Neural cell (in vitro differentiated cells): ENCODE data around the gene CCDC24. TPM values are rescaled to one million over a fixed set of nuclear protein-coding genes. Genes with fewer than 3 reads are reported as not detected.

Experiments
- H2AFZ ChIP-seq: fragments of 200-600, 300-800 bp; sonication (generic), shearing (Covaris generic); 2 replicates; pipeline ENCODE4 v1.6.0; 2014; ENCODE audit warnings: low read depth, mild to moderate bottlenecking, antibody characterized with exemption, low read length, moderate library complexity
- H3F3A ChIP-seq: fragments of 200-600 bp; shearing (Covaris generic); 2 replicates; pipeline ENCODE4 v1.6.1; 2016; ENCODE audit warnings: mild to moderate bottlenecking, moderate library complexity, mixed read lengths, antibody characterized with exemption, low read length; ENCODE audit not compliant: insufficient read depth, poor library complexity, severe bottlenecking
- H3K27ac ChIP-seq: fragments of 200-600, 300-800 bp; sonication (generic), shearing (Covaris generic); 2 replicates; pipeline ENCODE4 v1.5.1; 2014; ENCODE audit warnings: mild to moderate bottlenecking, low read length, moderate library complexity
- H3K27me3 ChIP-seq: fragments of 300-800, 200-600 bp; sonication (generic), shearing (Covaris generic); 2 replicates; pipeline ENCODE4 v1.6.0; 2014; ENCODE audit warnings: mild to moderate bottlenecking, low read depth, low read length, moderate library complexity; ENCODE audit not compliant: insufficient read depth
- H3K36me3 ChIP-seq: fragments of 300-800, 200-600 bp; sonication (generic), shearing (Covaris generic); 2 replicates; pipeline ENCODE4 v1.5.1; 2014; ENCODE audit warnings: mild to moderate bottlenecking, antibody characterized with exemption, low read length, moderate library complexity; ENCODE audit not compliant: insufficient read depth
- H3K4me2 ChIP-seq: fragments of 300-800, 200-600 bp; sonication (generic), shearing (Covaris generic); 2 replicates; pipeline ENCODE4 v1.6.0; 2014; ENCODE audit warnings: mild to moderate bottlenecking, low read length
- H3K4me3 ChIP-seq: fragments of 300-800, 200-600 bp; sonication (generic), shearing (Covaris generic); 2 replicates; pipeline ENCODE4 v1.5.1; 2014; ENCODE audit warnings: mild to moderate bottlenecking, low read length, moderate library complexity
- H3K79me2 ChIP-seq: fragments of 200-600 bp; shearing (Covaris generic); replicated peaks from 2 replicates; pipeline ENCODE4 v1.6.0; 2014; ENCODE audit warnings: mild to moderate bottlenecking, low read length, moderate library complexity; ENCODE audit not compliant: insufficient read depth
- H3K9ac ChIP-seq: fragments of 300-800, 200-600 bp; sonication (generic), shearing (Covaris generic); 2 replicates; pipeline ENCODE4 v1.6.1; 2016; ENCODE audit warnings: mild to moderate bottlenecking, low read length, mixed read lengths
- H3K9me2 ChIP-seq: fragments of 200-600 bp; shearing (Covaris generic); 2 replicates; pipeline ENCODE4 v1.6.1; 2016; ENCODE audit warnings: mild to moderate bottlenecking, low read length, mixed read lengths; ENCODE audit not compliant: insufficient read depth
- H3K9me3 ChIP-seq: fragments of 200-600, 300-800 bp; sonication (generic), shearing (Covaris generic); 2 replicates; pipeline ENCODE4 v1.6.1; 2016; ENCODE audit warnings: mild to moderate bottlenecking, mixed run types, low read length, moderate library complexity, mixed read lengths
- H4K20me1 ChIP-seq: fragments of 200-600 bp; shearing (Covaris generic); 2 replicates; pipeline ENCODE4 v1.6.1; 2016; ENCODE audit warnings: mild to moderate bottlenecking, mixed run types; ENCODE audit not compliant: insufficient read depth
- CTCF ChIP-seq: fragments of 450-650 bp; IDR thresholded peaks from 2 replicates; pipeline ENCODE4 v1.5.1; 2014; ENCODE audit warnings: antibody characterized with exemption, mild to moderate bottlenecking, moderate library complexity; ENCODE audit not compliant: poor library complexity, severe bottlenecking
- EP300 ChIP-seq: fragments of 450-650 bp; conservative IDR thresholded peaks from 2 replicates; pipeline ENCODE4 v1.6.1; 2014; ENCODE audit warnings: antibody characterized with exemption, mild to moderate bottlenecking, moderate library complexity; ENCODE audit not compliant: poor library complexity, severe bottlenecking
- EZH2 ChIP-seq: fragments of 200-600, 300-800 bp; shearing (Covaris generic), sonication (generic); IDR thresholded peaks from 2 replicates; pipeline ENCODE4 v1.6.1; 2014; ENCODE audit warnings: antibody characterized with exemption, low read length, borderline replicate concordance, mild to moderate bottlenecking; ENCODE audit not compliant: insufficient read depth, poor library complexity, severe bottlenecking
- MXI1 ChIP-seq: fragments of 450-650 bp; conservative IDR thresholded peaks from 2 replicates; pipeline ENCODE4 v1.6.1; 2014; ENCODE audit warnings: antibody characterized with exemption, mild to moderate bottlenecking; ENCODE audit not compliant: poor library complexity, severe bottlenecking
- POLR2AphosphoS5 ChIP-seq: IDR thresholded peaks from 2 replicates; pipeline ENCODE4 v1.6.1; 2012
- RAD21 ChIP-seq: fragments of 450-650 bp; conservative IDR thresholded peaks from 2 replicates; pipeline ENCODE4 v1.6.1; 2014; ENCODE audit warnings: antibody characterized with exemption, mild to moderate bottlenecking, moderate library complexity
- REST ChIP-seq: IDR thresholded peaks from 2 replicates; pipeline ENCODE4 v1.6.1; 2012; ENCODE audit warnings: borderline replicate concordance
- SMC3 ChIP-seq: fragments of 450-650 bp; conservative IDR thresholded peaks from 2 replicates; pipeline ENCODE4 v1.6.1; 2014; ENCODE audit warnings: antibody characterized with exemption, mild to moderate bottlenecking, moderate library complexity; ENCODE audit not compliant: poor library complexity
- TAF1 ChIP-seq: IDR thresholded peaks from 2 replicates; pipeline ENCODE4 v1.6.1; 2012; ENCODE audit warnings: low read depth
- polyA plus RNA-seq: library from polyadenylated mRNA; depleted of rRNA; stranded (reverse); fragments of >200 nt; gene quantifications from 2 replicates; pipeline ENCODE4 v1.2.3, GENCODE V29; 2014

The CCDC24 gene
- polyA plus RNA-seq, 1 donor from 2014 or later = 16.5 TPM

GRCh38 chr1:43982808-43983207 lies 8.6 kb upstream of the CCDC24 start:
- H2AFZ ChIP-seq = no peak overlapping the region
- no peak overlapping the region for H3K4me3 ChIP-seq
- no peaks in the 10 kb centered on the region for H3K27me3 ChIP-seq
- no peaks in the 10 kb centered on the region for H4K20me1 ChIP-seq
- no peaks in the 10 kb centered on the region for H3F3A ChIP-seq
- TF ChIP-seq POLR2AphosphoS5 (no peak), EP300 (no peak), TAF1 (no peak), CTCF (no peak), SMC3 (no peak), REST (no peak), RAD21 (no peak), MXI1 (no peak), EZH2 (no peak)
- H3K27ac ChIP-seq = no peak overlapping the region
- no peaks in the 10 kb centered on the region for H3K36me3 ChIP-seq
- peaks cover 16% of the 10 kb centered on the region for H3K79me2 ChIP-seq
- H3K9ac ChIP-seq = no peak overlapping the region
- no peak overlapping the region for H3K4me2 ChIP-seq
- no peaks in the 10 kb centered on the region for H3K9me2 ChIP-seq
- H3K9me3 ChIP-seq = no peaks in the 10 kb centered on the region

GRCh38 chr1:43983253-43983899 lies 8.0 kb upstream of the CCDC24 start:
- TF ChIP-seq POLR2AphosphoS5 = no peak
- no peak for TF ChIP-seq RAD21
- TF ChIP-seq SMC3 = no peak
- no peak for TF ChIP-seq MXI1
- no peak for TF ChIP-seq TAF1
- no peak for TF ChIP-seq EZH2
- TF ChIP-seq EP300 = no peak
- H3K9me3 ChIP-seq = no peaks in the 10 kb centered on the region
- H3K79me2 ChIP-seq = peaks cover 14% of the 10 kb centered on the region
- no peak overlapping the region for H3K4me3 ChIP-seq
- no peaks in the 10 kb centered on the region for H3K27me3 ChIP-seq
- H3F3A ChIP-seq = no peaks in the 10 kb centered on the region
- no peak overlapping the region for H2AFZ ChIP-seq
- no peak overlapping the region for H3K9ac ChIP-seq
- no peaks in the 10 kb centered on the region for H4K20me1 ChIP-seq
- no peaks in the 10 kb centered on the region for H3K9me2 ChIP-seq
- no peaks in the 10 kb centered on the region for H3K36me3 ChIP-seq
- no peak overlapping the region for H3K4me2 ChIP-seq
- H3K27ac ChIP-seq = no peak overlapping the region
